ENCODE results near the gene GPR183.

The GPR183 gene

GRCh38 chr13:99296398-99296797 lies 10.8 kb downstream of the GPR183 start:
- Histone ChIP-seq H4K20me1 (ENCODE audit: insufficient read depth, low read length, poor library complexity, severe bottlenecking) (peaks cover 21% of the 10 kb centered on the region), H2AFZ (ENCODE audit: low read length) (no peak overlapping the region), H3K4me1 (ENCODE audit: insufficient read depth, low read length, poor library complexity, severe bottlenecking) (no peaks in the 10 kb centered on the region), H3K9ac (ENCODE audit: low read depth, low read length, poor library complexity, severe bottlenecking) (no peak overlapping the region), H3K4me3 (ENCODE audit: low read length, poor library complexity, severe bottlenecking) (no peak overlapping the region), H3F3A (ENCODE audit: low read depth) (no peaks in the 10 kb centered on the region), H3K36me3 (ENCODE audit: insufficient read depth, low read length) (peaks cover 23% of the 10 kb centered on the region; the same call in 1 of the 2 replicates), H3K4me2 (ENCODE audit: low read depth, low read length, poor library complexity, severe bottlenecking) (no peak overlapping the region), H3K9me3 (ENCODE audit: insufficient read depth, low read depth, low read length) (no peaks in the 10 kb centered on the region), H3K27me3 (ENCODE audit: insufficient read depth, low read length, poor library complexity, severe bottlenecking) (no peaks in the 10 kb centered on the region), H3K79me2 (ENCODE audit: insufficient read depth, low read length) (0 out of 2 replicates have a peak, but pooled peaks cover 12% of the 10 kb centered on the region), H3K9me2 (replicated peaks; ENCODE audit: low read depth, low read length) (no peaks in the 10 kb centered on the region)
- no peak for TF ChIP-seq CTCF (conservative IDR thresholded peaks at IDR 0.05; ENCODE audit: low read length)
- TF ChIP-seq EZH2phosphoT487 (IDR thresholded peaks at IDR 0.05; ENCODE audit: borderline replicate concordance) = no peak

GRCh38 chr13:99295488-99296252 lies 11.5 kb downstream of the GPR183 start:
- Histone ChIP-seq H3K9me3 (ENCODE audit: insufficient read depth, low read depth, low read length) (no peaks in the 10 kb centered on the region), H2AFZ (ENCODE audit: low read length) (no peak overlapping the region), H3K79me2 (ENCODE audit: insufficient read depth, low read length) (0 out of 2 replicates have a peak, but pooled peaks cover 12% of the 10 kb centered on the region), H3K4me3 (ENCODE audit: low read length, poor library complexity, severe bottlenecking) (no peak overlapping the region), H3F3A (ENCODE audit: low read depth) (no peaks in the 10 kb centered on the region), H3K36me3 (ENCODE audit: insufficient read depth, low read length) (peaks cover 23% of the 10 kb centered on the region; the same call in 1 of the 2 replicates), H3K9me2 (replicated peaks; ENCODE audit: low read depth, low read length) (no peaks in the 10 kb centered on the region), H4K20me1 (ENCODE audit: insufficient read depth, low read length, poor library complexity, severe bottlenecking) (peaks cover 21% of the 10 kb centered on the region), H3K4me2 (ENCODE audit: low read depth, low read length, poor library complexity, severe bottlenecking) (no peak overlapping the region), H3K4me1 (ENCODE audit: insufficient read depth, low read length, poor library complexity, severe bottlenecking) (no peaks in the 10 kb centered on the region), H3K27me3 (ENCODE audit: insufficient read depth, low read length, poor library complexity, severe bottlenecking) (no peaks in the 10 kb centered on the region), H3K9ac (ENCODE audit: low read depth, low read length, poor library complexity, severe bottlenecking) (no peak overlapping the region)
- TF ChIP-seq EZH2phosphoT487 (IDR thresholded peaks at IDR 0.05; ENCODE audit: borderline replicate concordance) (no peak), CTCF (conservative IDR thresholded peaks at IDR 0.05; ENCODE audit: low read length) (no peak)

DNA sequence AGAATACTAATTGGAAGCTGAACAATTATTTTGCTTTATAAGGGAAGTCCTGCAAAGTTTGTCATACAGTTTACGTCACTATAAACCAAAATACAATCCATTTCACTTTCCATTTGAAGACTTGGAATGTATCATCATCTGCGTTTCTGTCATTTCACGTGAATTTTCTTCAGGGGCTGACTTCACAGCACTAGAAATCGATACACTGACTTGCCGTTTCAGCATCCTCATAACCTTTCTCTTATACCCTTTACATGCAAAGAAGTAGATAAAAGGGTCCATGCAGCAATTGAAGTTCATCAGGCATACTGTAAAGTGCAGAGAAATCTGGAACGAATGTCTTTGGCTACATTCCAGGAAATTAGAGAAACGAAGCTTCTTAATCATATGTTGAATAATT lies 12.2 kb downstream of the GPR183 start:
- Histone ChIP-seq H4K20me1 (ENCODE audit: insufficient read depth, low read length, poor library complexity, severe bottlenecking) (peaks cover 21% of the 10 kb centered on the region), H3F3A (ENCODE audit: low read depth) (no peaks in the 10 kb centered on the region), H2AFZ (ENCODE audit: low read length) (no peak overlapping the region), H3K4me3 (ENCODE audit: low read length, poor library complexity, severe bottlenecking) (no peak overlapping the region), H3K9ac (ENCODE audit: low read depth, low read length, poor library complexity, severe bottlenecking) (no peak overlapping the region), H3K4me2 (ENCODE audit: low read depth, low read length, poor library complexity, severe bottlenecking) (no peak overlapping the region), H3K79me2 (ENCODE audit: insufficient read depth, low read length) (peaks cover 14% of the 10 kb centered on the region; the same call in 1 of the 2 replicates), H3K27me3 (ENCODE audit: insufficient read depth, low read length, poor library complexity, severe bottlenecking) (no peaks in the 10 kb centered on the region), H3K36me3 (ENCODE audit: insufficient read depth, low read length) (peaks cover 25% of the 10 kb centered on the region; the same call in 1 of the 2 replicates), H3K9me3 (ENCODE audit: insufficient read depth, low read depth, low read length) (no peaks in the 10 kb centered on the region), H3K9me2 (replicated peaks; ENCODE audit: low read depth, low read length) (no peaks in the 10 kb centered on the region), H3K4me1 (ENCODE audit: insufficient read depth, low read length, poor library complexity, severe bottlenecking) (no peaks in the 10 kb centered on the region)
- no peak for TF ChIP-seq CTCF (conservative IDR thresholded peaks at IDR 0.05; ENCODE audit: low read length)
- no peak for TF ChIP-seq EZH2phosphoT487 (IDR thresholded peaks at IDR 0.05; ENCODE audit: borderline replicate concordance)

All from Loucy (cell line).